ENCODE measurements around the gene OGFOD3. TPM values are rescaled to one million over a fixed set of nuclear protein-coding genes. Genes with fewer than 3 reads are reported as not detected.

OGFOD3 gene
- total and polyA plus RNA-seq, 9 of the 15 experiments (the other 6 are each of a cell fraction or from before 2014, with no cell fraction given), result 0.69 to 44.7 (median 18.9) TPM

GRCh38 chr17:82346342-82347300 lies 71.8 kb downstream of the OGFOD3 start (continued):
- no peak for TF ChIP-seq CEBPZ (IDR thresholded peaks at IDR 0.05; ENCODE audit: borderline replicate concordance, low read depth, low read length)
- no peak for TF ChIP-seq STAT6 (CRISPR knock-in tag; IDR thresholded peaks at IDR 0.05)
- no peak for TF ChIP-seq KHSRP (IDR thresholded peaks at IDR 0.05)
- TF ChIP-seq NR3C1 (CRISPR knock-in tag; IDR thresholded peaks at IDR 0.05), result no peak
- no peak for TF ChIP-seq ARID4B (CRISPR knock-in tag; IDR thresholded peaks at IDR 0.05)
- TF ChIP-seq RAD51 (IDR thresholded peaks at IDR 0.05; ENCODE audit: borderline replicate concordance, low read depth), result no peak
- no peak for TF ChIP-seq ZNF785 (CRISPR knock-in tag; IDR thresholded peaks at IDR 0.05)
- TF ChIP-seq ZNF589 (CRISPR knock-in tag; IDR thresholded peaks at IDR 0.05; ENCODE audit: low read depth), result no peak
- TF ChIP-seq NR0B1 (IDR thresholded peaks at IDR 0.05; ENCODE audit: partially characterized antibody), result no peak
- no peak for TF ChIP-seq NCOA2 (IDR thresholded peaks at IDR 0.05; ENCODE audit: partially characterized antibody in 2 of 2)
- TF ChIP-seq THAP7 (CRISPR knock-in tag; IDR thresholded peaks at IDR 0.05), result no peak
- no peak for TF ChIP-seq NR2C2 (CRISPR knock-in tag; IDR thresholded peaks at IDR 0.05)
- no peak for TF ChIP-seq NR2C2 (tag; IDR thresholded peaks at IDR 0.05)
